ENCODE data around the gene NAPSA.
"Not testable (repeated sequence)": the region's sequence is repeated elsewhere in the genome, so short reads cannot be mapped to it uniquely, and the experiment has no call there.

Gene NAPSA

DNA sequence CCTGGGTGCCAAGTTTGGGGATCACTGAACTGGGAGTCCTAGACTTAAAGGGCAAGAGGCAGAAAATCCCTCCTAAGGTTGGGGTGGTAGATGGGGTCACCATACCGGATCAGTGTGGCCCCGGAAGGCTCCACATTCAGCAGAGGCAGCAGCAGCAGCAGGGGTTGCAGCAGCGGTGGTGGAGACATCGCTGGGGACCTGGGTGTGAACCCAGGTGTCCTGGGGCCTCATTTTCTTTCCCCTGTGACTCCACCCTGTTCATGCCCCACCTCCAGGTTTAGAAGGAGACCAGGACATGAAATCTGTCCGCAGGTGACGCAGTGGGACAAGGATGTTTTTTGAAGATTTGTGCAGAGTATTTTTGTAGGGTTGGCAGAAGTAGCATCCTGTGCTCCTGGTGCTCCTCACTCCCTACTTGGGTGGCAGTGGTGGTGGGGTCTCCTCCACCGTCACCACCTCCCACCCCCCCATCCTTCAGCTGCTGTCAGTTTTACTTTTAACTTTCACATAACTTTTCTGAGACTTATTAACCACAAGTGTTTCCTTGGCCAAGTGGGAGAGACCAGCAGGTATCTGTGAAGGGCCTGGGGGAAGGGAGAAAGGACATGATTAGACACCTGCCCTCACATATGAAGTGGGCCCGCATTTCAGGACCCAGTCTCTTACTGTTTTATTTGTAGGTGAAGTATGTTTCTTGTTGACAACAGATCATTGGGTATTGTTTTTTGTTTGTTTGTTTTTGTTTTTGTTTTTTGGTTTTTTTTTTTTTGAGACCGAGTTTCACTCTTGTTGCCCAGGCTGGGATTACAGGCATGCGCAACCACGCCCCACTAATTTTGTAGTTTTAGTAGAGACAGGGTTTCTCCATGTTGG is at the start of gene NAPSA:
Gene NAPSA (minus strand): TSS at position 206 of the 873 bp plus-strand sequence. CDS start 18 bp downstream, at position 188.
- DNase-seq = no peak

DNA sequence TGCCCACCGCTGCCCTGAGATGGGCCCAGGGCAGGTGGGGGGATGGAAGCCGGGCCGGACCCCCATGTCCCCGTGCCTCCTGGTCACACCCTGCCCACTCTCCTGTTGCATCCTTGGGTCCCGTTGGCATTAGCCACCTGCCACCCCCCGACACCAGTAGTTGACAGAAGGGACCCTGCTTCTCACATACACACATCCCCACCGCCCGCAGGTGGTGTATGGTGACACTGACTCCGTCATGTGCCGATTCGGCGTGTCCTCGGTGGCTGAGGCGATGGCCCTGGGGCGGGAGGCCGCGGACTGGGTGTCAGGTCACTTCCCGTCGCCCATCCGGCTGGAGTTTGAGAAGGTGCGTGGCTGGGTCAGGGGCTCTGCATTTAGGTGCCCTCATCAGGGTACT is 48.1 kb upstream of the NAPSA start:
- DNase-seq = no peak

DNA sequence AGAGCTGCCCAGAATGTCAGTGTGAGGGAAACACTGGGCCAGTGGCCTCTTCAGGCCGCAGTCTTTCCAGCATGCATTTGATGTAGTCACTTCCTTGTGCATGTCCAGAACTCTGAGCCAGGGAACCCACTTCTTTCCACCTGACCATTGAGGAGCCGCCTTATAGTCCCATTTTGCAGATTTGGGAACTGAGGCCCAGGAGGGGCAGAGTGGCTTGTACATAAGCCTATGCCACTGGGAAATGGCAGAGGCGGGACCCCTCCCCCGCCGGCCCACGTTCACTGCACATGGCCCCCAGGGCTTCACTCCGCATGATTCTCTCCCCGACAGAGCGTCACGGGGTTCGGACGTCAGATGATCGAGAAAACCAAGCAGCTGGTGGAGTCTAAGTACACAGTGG is 47.7 kb upstream of the NAPSA start:
- DNase-seq = no peak

DNA sequence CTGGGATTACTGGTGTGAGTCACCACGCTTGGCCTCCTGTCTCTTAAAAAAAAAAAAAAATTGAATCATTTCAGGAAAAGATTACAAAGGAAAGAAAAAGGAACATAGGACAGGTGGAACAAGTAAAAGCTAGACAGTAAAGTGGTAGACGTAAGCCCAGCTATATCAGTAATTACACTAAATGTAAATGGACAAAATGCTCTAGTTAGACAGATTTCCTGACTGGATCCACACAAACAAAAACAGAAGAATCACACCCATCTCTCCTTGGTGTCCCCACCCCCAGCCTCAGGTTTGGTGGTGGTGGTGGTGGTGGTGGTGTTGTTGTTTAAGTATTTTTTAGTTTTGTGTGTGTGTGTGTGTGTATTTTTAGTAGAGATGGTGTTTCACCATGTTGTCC is 47.0 kb upstream of the NAPSA start:
- DNase-seq = no peak

DNA sequence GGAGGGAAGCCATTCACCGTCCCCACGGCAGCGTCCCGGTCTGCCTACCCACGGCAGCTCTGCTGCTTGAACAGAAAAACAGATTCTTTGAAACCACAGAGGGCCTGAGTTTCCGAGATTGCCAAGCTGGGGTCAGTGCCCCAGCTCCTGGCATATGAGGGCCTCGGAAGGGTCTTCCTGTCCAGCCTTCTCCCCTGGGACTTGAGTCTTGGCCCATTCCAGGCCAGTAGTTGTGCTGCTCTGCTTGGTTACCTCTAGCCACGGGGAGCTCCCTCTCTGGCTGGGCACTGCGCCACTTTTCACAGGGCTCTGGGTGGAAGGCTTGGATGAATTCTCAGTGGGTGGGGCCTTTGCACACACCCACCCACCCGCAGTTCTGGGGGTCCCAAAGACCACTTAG is 44.7 kb upstream of the NAPSA start:
- DNase-seq = no peak

DNA sequence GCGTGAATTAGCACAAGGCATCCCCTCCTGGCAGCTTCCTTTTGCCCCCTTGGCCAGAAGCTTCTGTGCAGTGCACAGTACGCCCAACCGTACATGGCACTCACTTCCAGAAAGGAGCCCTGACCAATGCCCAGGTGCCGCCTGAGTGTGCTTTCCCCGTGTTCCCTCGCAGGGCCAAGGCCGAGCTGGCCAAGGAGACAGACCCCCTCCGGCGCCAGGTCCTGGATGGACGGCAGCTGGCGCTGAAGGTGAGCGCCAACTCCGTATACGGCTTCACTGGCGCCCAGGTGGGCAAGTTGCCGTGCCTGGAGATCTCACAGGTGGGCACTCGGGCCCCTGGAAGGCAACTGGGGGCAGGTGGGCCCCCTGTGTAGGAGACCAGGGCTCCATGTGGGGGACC is 43.9 kb upstream of the NAPSA start:
- DNase-seq = no peak

DNA sequence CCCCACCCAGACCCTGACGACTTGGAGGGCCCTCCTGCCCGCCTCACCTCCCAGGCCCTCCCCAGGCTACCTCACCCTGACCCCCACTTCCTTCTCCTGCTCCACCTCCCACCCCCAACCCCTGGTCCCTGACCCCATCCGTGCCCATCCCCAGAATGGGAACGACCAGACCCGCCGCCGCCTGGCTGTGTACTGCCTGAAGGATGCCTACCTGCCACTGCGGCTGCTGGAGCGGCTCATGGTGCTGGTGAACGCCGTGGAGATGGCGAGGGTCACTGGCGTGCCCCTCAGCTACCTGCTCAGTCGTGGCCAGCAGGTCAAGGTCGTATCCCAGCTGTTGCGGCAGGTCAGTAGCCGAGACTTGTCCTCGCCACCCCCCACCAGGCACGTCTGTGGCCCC is 41.4 kb upstream of the NAPSA start:
- no peak for DNase-seq

DNA sequence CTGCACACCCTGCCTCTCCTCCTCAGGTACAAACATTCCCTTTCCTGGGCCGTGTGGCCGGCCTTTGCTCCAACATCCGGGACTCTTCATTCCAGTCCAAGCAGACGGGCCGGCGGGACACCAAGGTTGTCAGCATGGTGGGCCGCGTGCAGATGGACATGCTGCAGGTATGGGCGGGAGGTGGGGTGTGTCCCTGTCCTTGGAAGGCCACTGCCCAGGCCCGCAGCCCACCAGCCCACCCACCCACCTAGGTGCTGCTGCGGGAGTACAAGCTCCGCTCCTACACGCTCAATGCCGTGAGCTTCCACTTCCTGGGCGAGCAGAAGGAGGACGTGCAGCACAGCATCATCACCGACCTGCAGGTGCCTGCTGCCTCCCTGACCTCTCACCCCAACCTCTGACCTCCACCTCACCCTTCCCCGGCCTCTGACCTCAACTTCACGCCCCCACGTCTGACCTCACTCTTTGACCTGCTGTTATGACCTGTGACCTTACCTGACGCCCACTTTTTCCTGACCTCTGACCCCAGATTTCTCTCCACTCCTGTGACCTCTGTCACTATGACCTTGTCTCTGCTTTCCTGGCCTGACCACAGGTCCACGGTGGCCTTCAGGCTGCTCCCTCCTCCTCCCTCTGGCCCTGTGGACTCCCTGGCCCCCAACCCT is 40.8 kb upstream of the NAPSA start:
- DNase-seq = no peak

DNA sequence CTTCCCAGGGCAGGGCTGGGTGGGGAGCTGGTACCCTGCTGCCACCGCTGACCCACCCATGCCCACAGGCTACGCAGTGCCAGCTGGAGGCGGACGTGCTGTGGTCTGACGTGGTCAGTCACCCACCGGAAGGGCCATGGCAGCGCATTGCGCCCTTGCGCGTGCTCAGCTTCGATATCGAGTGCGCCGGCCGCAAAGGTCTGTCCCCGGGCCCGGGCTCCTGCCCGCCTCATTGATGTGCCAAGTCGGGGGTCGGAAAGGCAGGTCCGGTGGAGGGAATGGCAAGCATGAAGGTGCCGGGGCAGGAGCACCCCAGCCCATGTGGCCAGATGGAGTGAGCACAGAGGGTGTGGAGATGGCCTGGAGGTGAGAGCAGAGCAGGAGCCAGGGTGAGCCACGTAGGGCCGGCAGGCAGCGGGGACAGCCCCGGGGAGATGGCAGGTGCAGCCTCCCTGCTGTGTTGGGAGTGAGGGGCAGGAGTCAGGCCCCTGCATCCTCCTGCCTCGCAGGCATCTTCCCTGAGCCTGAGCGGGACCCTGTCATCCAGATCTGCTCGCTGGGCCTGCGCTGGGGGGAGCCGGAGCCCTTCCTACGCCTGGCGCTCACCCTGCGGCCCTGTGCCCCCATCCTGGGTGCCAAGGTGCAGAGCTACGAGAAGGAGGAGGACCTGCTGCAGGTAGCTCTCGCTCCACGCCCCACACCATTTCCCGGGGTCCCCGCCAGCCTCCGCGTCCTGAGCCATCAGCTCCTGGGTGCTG is 37.3 kb upstream of the NAPSA start:
- no peak for DNase-seq

DNA sequence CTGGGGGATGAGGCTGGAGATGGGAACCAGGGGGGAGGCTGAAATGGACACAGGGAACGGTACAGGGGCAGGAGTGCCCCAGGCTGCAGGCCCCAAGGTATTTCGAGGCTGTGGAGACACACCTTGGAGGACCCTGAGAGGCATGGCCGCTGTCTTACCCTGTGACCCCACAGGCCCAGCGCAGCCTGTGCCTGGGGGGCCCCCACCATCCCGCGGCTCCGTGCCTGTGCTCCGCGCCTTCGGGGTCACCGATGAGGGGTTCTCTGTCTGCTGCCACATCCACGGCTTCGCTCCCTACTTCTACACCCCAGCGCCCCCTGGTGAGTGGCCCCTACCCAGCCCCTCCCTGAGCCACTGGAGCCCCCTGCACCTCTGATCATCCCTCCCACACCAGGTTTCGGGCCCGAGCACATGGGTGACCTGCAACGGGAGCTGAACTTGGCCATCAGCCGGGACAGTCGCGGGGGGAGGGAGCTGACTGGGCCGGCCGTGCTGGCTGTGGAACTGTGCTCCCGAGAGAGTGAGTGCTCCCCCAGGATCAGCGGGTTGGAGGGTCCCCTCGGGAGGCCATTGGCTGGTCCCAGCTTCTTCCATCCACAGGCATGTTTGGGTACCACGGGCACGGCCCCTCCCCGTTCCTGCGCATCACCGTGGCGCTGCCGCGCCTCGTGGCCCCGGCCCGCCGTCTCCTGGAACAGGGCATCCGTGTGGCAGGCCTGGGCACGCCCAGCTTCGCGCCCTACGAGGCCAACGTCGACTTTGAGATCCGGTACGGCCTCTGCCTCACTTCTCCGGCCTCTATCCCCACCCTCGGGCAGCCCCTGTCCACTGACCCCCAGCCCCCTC is 36.4 kb upstream of the NAPSA start:
- no peak for DNase-seq

DNA sequence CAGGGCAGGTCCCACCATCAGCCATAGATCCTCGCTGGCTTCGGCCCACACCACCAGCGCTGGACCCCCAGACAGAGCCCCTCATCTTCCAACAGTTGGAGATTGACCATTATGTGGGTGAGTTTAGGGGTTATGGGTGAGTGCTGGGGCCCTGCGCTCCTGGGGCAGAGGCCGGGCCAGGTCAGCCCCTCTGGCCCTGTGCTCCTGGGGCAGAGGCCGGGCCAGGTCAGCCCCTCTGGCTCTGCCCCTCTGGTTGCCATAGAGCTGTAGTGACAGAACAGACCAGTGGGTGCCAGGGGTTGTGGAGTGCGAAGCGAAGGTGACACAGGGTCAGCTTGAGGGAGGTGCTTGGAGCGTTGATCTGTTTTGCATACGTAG is 33.9 kb upstream of the NAPSA start:
- no peak for DNase-seq

DNA sequence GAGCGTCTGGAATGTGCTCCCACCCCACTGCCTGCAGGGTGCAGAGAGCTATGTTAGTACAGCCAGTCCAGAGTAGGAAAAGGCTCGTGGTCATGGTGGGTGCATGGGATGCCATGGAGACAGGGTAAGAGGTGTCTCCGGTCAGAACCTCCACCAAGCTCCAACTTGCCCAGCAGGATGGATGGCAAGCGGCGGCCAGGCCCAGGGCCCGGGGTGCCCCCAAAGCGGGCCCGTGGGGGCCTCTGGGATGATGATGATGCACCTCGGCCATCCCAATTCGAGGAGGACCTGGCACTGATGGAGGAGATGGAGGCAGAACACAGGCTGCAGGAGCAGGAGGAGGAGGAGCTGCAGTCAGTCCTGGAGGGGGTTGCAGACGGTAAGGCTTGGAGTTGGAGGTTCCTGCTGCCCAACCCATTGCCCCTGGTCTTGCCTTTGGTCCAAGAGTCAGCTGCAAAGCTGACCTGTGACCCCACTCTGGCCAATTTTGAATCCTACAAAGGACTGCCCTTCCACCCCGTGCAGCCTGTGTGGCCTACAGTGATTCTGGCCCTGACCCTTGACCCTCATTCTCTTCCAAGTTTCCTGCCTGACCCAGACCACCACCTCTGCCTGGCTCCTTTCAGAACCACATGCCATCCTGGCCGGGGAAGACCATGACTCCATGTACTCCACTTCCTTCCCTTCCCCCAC is 33.4 kb upstream of the NAPSA start:
- no peak for DNase-seq

DNA sequence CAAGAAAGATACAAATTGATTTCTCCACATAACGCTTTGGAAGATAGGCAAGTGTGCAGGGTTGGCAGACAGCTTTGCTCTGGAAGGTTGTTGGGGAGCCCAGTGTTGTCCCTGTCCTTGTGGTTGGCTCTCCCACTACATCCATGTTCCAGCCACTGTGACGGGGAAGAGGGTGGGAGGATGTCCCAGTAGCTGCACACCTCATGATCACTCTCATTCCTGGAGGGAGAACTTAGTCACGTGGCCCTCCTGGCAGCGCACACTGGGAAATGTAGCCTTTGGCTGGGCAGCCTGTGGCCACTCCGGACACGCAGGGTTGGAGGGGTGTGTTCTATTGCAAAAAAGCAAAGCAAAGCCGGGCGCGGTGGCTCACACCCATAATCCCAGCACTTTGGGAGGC is 28.6 kb upstream of the NAPSA start:
- DNase-seq = no peak

DNA sequence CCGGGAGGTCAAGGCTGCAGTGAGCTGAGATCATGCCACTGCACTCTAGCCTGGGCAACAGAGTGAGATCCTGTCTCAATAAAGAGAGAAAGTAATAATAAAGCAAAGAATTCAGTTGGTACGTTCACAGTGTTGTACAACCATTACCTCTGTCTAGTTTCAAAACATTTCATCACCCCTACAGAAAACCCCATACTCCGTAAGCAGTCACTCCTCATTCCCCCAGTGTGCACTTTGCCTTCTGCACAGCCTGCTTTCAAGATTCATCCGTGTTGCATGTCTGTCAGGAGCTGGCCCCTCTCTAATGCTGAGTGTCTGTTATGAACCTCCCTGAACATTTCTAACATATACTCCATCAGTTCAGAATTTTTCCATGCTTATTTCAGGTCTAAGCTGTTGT is 28.1 kb upstream of the NAPSA start:
- DNase-seq = no peak

DNA sequence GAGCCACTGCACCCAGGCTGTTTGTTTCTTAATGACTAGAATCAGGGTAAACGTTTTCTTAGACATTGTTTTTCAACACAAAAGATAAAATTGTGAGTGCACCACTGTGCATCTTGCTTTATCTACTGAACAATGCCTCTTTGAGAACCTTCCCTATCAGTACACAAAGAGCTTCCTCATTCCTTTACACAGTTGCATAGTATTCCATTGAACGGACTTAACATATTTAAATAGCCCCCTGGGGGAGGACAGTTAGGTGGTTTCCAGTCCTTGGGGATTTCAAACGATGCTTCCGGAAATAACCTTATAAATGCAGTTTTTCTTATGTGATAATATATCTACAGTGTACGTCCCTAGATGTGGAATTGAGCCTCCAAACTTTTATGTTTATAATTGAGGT is 27.3 kb upstream of the NAPSA start:
- DNase-seq = no peak

DNA sequence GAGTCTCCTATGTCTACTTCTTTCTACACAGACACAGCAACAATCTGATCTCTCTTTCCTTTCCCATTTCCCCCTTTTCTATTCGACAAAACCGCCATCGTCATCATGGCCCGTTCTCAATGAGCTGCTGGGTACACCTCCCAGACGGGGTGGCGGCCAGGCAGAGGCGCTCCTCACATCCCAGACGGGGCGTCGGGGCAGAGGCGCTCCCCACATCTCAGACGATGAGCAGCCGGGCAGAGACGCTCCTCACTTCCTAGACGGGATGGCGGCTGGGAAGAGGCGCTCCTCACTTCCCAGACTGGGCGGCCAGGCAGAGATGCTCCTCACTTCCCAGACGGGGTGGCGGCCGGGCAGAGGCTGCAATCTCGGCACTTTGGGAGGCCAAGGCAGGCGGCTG is 25.5 kb upstream of the NAPSA start:
- DNase-seq = not testable (repeated sequence)

DNA sequence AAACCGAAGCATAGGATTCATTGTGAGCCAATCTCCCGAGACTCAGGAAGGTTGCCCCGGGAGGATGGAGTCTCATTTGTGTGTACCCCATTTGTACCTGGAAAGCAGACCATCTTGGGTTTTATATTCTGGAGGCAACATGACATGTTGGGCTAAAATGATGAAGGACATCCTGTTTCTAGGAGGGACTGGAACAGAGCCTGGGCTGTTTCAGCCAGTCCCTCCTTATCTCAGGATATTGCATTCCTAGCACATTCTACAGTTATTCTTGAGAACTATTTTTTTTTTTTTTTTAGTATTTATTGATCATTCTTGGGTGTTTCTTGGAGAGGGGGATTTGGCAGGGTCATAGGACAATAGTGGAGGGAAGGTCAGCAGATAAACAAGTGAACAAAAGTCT is 24.9 kb upstream of the NAPSA start:
- not testable (repeated sequence) for DNase-seq

DNA sequence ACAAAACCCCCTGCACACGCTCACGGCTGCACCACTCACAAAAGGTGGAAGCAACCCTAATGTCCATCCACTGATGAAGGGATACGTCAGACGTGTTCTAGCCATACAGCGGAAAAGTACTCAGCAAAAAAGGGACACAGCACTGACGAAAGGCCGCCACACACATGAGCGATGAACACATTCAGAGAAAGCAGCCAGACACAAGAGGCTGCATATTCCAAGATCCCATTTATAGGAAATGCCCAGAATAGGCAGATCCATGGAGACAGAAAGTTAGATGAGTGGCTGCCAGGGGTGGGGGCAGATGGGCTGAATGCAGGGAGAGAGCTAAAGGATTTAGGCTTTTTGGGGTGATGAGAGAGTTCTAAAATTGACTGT is 22.4 kb upstream of the NAPSA start:
- no peak for DNase-seq

DNA sequence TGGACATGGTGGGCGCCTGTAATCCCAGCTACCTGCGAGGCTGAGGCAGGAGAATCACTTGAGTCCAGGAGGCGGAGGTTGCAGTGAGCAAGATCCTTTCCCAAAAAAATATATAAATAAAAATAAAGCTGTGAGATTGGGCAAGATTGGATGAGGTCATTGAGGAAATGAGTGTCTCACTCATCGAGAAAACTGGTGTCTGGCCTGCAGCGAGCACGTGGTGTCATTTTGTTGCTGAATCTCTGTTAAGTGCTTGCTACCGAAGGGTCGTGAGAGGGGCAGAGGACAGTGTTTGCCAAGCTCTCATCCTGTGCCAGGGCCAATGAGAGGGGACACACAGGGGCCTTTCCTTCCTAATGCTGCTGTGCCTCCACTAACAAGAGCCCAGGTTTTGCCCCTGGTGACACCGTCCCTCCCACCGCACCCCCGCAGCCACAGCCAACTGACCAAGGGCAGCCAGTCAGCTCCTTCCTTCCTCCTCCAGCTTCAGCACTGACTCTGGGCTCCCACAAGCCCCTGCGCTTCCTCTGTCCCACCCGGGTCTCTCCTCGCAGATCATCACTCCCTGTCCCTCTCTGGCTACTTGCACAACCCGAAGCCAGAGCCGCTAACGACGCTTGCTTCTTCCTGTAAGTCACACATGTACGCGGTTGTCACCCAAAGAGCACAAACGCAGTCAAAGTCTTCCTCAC is 21.9 kb upstream of the NAPSA start:
- DNase-seq = no peak

DNA sequence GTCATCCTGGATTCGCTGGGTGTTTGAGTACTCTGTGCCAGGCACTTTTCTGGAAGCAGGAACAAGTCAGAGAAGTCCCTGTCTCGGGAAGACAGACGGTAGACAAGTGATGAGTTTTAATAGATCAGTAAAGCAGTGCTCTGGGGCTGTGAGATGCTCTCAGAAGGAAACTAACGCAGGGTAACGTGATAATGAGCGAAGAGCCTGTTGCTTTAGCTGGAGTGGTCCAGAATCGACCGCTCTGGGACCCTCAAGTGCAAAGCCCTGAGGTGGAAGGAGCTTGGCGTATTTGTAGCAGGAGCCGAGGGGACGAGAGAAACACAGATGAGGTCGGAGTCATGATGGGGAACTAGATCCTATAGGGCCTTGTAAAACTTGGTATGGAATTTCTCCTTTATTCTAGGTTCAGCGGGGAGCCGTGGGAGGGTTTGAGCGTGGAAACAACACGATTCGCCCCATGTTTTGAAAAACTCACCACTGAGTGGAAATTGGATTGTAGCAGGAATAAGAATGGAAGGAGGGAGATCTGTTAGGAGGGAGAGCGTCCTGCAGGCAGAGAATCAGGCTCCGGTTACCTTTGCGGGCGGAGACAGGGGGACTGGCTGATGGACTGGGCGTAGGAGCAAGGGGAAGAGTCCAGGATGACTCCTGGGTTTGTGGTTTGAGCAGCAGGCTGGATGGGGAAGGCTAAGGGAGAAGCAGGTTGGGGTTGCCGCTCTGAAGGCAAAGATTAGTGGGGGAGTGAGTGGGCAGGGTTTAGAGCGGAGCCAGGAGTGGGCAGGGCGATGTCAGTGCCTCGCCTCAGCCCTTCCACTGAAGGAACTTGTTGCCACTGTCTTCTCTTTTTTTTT is 19.5 kb upstream of the NAPSA start:
- no peak for DNase-seq
